ENCODE data around the gene TP53I13.

TP53I13 gene

DNA sequence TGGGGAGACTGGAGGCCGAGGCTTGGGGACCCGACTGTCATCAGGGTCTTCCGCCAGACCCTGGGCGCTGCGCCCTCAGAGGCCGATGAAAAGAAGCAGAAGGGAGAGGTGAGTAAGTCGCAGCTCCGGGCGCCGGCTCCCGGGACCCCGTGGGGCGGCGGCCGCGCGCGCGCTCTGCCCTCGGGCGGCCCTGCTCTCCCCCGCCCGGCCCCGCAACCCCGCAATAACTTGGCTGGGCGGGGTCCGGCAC lies 1.3 kb upstream of the TP53I13 start:
- TF ChIP-seq, protein P1, sequence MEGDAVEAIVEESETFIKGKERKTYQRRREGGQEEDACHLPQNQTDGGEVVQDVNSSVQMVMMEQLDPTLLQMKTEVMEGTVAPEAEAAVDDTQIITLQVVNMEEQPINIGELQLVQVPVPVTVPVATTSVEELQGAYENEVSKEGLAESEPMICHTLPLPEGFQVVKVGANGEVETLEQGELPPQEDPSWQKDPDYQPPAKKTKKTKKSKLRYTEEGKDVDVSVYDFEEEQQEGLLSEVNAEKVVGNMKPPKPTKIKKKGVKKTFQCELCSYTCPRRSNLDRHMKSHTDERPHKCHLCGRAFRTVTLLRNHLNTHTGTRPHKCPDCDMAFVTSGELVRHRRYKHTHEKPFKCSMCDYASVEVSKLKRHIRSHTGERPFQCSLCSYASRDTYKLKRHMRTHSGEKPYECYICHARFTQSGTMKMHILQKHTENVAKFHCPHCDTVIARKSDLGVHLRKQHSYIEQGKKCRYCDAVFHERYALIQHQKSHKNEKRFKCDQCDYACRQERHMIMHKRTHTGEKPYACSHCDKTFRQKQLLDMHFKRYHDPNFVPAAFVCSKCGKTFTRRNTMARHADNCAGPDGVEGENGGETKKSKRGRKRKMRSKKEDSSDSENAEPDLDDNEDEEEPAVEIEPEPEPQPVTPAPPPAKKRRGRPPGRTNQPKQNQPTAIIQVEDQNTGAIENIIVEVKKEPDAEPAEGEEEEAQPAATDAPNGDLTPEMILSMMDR (IDR thresholded peaks at IDR 0.05; ENCODE audit: insufficient read depth, low read depth, low read length, missing control alignments), result no peak
- DNase-seq (ENCODE audit: low read depth), result no peak
- peak overlapping the region; percentile 68 for H3K4me3 ChIP-seq (ENCODE audit: low read length)

GRCh38 chr17:29567554-29568330 lies 759 bp upstream of the TP53I13 start:
- peak; percentile 54 for DNase-seq (ENCODE audit: low read depth)

GRCh38 chr17:29569245-29569950 lies 897 bp downstream of the TP53I13 start:
- TF ChIP-seq, protein P1 (IDR thresholded peaks at IDR 0.05; ENCODE audit: insufficient read depth, low read depth, low read length, missing control alignments), result no peak
- DNase-seq (ENCODE audit: low read depth), result peak; percentile 73

More at GRCh38 chr17:29567554-29568330, 759 bp upstream of the TP53I13 start:
- peak overlapping the region; percentile 68 for H3K4me3 ChIP-seq (ENCODE audit: low read length)
- TF ChIP-seq, protein P1 (IDR thresholded peaks at IDR 0.05; ENCODE audit: insufficient read depth, low read depth, low read length, missing control alignments), result peak; percentile 24

DNA sequence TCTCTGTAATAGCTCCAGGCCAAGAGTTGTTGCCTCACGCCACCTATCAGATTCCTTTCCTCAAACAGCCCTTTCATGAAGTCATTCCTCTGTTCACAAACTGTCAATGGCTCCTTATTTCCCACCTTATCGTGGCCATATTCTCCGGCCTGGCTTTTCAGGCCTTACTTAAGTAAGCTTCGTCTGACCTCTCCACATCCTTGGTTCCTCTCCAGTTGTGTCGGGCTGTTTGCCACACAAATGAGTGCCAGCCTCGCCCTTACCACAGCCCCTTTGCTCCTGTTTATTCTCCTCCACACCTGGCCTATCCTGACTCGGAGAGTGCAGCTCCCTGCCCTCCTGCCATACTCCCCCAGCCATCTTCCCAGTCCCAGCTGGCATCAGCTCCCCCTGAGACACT lies 2.0 kb downstream of the TP53I13 start:
- no peak overlapping the region for H3K4me3 ChIP-seq (ENCODE audit: low read length)
- TF ChIP-seq, protein P1 (IDR thresholded peaks at IDR 0.05; ENCODE audit: insufficient read depth, low read depth, low read length, missing control alignments), result no peak
- no peak for DNase-seq (ENCODE audit: low read depth)

More at GRCh38 chr17:29569245-29569950, 897 bp downstream of the TP53I13 start:
- peak overlapping the region; percentile 56 for H3K4me3 ChIP-seq (ENCODE audit: low read length)

- TF ChIP-seq, protein P1 (IDR thresholded peaks at IDR 0.05; ENCODE audit: insufficient read depth, low read depth, low read length, missing control alignments), result no peak
Observed at GRCh38 chr17:29571486-29571882, 3.0 kb downstream of the TP53I13 start.

DNA sequence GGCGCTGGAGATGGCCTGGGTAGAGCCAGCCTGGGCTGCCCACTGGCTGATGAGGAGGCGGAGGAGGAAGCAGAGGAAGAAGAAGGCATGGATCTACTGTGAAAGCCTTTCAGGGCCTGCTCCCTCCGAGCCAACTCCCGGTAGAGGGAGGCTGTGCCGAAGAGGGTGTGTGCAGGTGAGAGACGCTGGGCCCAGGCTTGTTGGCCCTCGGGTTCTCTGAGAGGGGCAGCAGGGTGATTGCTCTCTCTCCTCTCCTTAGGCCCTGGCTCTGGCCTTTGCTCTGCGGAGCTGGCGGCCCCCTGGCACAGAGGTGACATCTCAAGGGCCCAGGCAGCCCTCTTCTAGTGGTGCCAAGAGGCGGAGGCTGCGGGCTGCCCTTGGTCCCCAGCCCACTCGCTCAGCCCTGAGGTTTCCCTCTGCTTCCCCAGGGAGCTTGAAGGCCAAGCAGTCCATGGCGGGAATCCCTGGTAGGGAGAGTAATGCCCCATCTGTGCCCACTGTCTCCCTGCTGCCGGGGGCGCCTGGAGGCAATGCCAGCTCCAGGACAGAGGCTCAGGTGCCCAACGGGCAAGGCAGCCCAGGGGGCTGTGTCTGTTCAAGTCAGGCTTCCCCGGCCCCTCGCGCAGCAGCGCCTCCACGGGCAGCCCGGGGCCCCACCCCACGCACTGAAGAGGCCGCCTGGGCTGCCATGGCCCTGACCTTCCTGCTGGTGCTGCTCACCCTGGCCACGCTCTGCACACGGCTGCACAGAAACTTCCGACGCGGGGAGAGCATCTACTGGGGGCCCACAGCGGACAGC lies 3.6 kb downstream of the TP53I13 start:
- H3K4me3 ChIP-seq (ENCODE audit: low read length), result no peak overlapping the region
- TF ChIP-seq, protein P1 (IDR thresholded peaks at IDR 0.05; ENCODE audit: insufficient read depth, low read depth, low read length, missing control alignments), result no peak
- no peak for DNase-seq (ENCODE audit: low read depth)

More at GRCh38 chr17:29571486-29571882, 3.0 kb downstream of the TP53I13 start:
- no peak for DNase-seq (ENCODE audit: low read depth)
- H3K4me3 ChIP-seq (ENCODE audit: low read length), result no peak overlapping the region
